Small intestine (tissue), 7 donors: Measurements from ENCODE around the gene GSE1. TPM values are rescaled to one million over a fixed set of nuclear protein-coding genes. Genes with fewer than 3 reads are reported as not detected.
A peak's percentile ranks its signal among the peaks of the same experiment; 100 is the strongest.

Source experiments
- DNase-seq, 2 donors: peaks; one replicate each; pipeline versions ENCODE4 v3.0.0 to v3.0.0-alpha.2; 2013
- FAIRE-seq: peaks from 2 replicates; lab custom pipeline; 2012; peaks lifted over from hg19 to GRCh38; lab: Jason Lieb, UNC
- H3K27ac ChIP-seq, 3 donors: one replicate each; pipeline ENCODE4 v1.5.1; 2013; ENCODE audit warnings: low read length in 2 of 3, mild to moderate bottlenecking in 2 of 3, control low read depth in 1 of 3, inconsistent platforms in 1 of 3, low read depth in 1 of 3, moderate library complexity in 1 of 3
- H3K27me3 ChIP-seq, 3 donors: one replicate each; pipeline ENCODE4 v1.6.1; 2013; ENCODE audit warnings: low read length in 3 of 3, inconsistent platforms in 1 of 3; ENCODE audit not compliant: control insufficient read depth in 3 of 3, insufficient read depth in 3 of 3
- H3K36me3 ChIP-seq, 3 donors: one replicate each; pipeline ENCODE4 v1.6.1; 2013; ENCODE audit warnings: low read length in 3 of 3, inconsistent platforms in 1 of 3, low read depth in 1 of 3, mild to moderate bottlenecking in 1 of 3, moderate library complexity in 1 of 3; ENCODE audit not compliant: control insufficient read depth in 3 of 3, insufficient read depth in 2 of 3
- H3K4me1 ChIP-seq, 3 donors: one replicate each; pipeline ENCODE4 v1.6.1; 2013; ENCODE audit warnings: low read length in 2 of 3, inconsistent platforms in 1 of 3, low read depth in 1 of 3, mild to moderate bottlenecking in 1 of 3, moderate library complexity in 1 of 3; ENCODE audit not compliant: control insufficient read depth in 3 of 3, insufficient read depth in 2 of 3
- H3K4me3 ChIP-seq, 3 donors: one replicate each; pipeline ENCODE4 v1.5.1; 2013; ENCODE audit warnings: low read length in 3 of 3, control low read depth in 1 of 3, inconsistent platforms in 1 of 3, low read depth in 1 of 3, mild to moderate bottlenecking in 1 of 3, moderate library complexity in 1 of 3
- H3K9me3 ChIP-seq, 2 donors: one replicate each; pipeline ENCODE4 v1.6.1; 2013; ENCODE audit warnings: low read depth in 1 of 2, low read length in 1 of 2; ENCODE audit not compliant: control insufficient read depth in 2 of 2, insufficient read depth in 1 of 2
- WGBS, 3 donors: extraction: QIAGEN DNeasy Blood & Tissue Kit; methylation state at CpG; one replicate each; pipeline ENCODE4 v1.1.7; 2013; 5-methylcytosine and 5-hydroxymethylcytosine counted together
- polyA plus RNA-seq, 4 donors: library from polyadenylated mRNA; stranded (reverse) in 3 of 4; unstranded in 1 of 4; fragments of 200-250 nt in 3 of 4; fragments of 120-200 nt in 1 of 4; gene quantifications; one replicate each; pipeline versions ENCODE4 v1.2.1 to v1.2.3, GENCODE V29; 2013
- donor health status: healthy with polysubstance abuse.
- donor health status: control.
- donor health status: control.
- donor health status: Bipolar disorder and iron deficiency.
- donor health status: healthy.

Gene GSE1
- polyA plus RNA-seq, 4 donors: 9.2 to 96.1 (median 17.7) TPM

DNA sequence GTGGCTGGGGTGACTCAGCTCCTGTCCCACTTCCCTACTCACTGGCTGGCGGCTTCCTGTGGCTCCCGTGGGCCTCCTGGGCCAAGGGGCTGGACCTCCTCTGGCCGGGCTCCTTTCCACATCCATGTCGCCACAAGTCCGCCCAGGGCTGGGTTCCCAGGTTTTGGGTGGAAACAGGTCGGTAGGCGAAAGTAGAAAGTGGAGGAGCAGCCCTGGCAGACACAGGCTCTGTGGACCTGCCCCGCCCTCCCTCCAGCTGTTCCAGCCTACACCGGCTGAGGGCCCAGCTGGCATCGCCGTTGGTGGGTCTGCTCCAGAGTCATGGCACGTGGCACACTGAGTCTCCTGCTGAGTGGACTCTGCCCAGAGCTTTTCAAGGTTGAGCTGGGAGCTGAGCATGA is 28.7 kb downstream of the GSE1 start:
- no peak overlapping the region for H3K27ac ChIP-seq

DNA sequence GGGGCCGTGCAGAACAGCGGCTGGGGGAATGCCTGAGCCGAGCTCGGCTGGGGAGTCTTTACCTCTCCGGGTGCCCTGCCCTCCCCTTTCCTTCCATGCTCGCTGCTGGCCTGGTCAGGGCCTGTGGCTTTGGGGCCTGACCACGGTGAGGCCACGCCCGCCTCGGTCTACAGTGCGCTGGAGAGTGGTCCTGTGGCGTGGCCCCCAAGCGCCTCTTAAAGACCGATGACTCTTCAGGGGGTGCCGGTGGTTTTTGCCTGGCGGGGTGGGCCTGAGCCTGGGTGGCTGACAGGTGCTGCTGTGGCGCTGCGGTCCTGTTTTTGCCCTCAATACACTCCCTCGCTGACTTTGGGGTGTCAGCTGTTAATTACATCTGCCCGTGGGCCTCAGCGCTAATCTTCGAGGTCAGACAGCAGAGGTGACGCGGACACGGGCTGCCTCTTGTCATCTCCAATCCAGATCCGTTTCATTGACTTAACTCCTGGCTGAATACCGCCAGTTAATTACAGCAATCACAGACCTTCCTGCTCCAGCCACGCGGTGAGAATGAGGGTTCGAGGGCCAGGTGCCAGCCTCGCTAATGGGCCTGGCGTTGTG is 29.7 kb downstream of the GSE1 start:
- 75 to 84% (median 78%) methylated on average over 31 to 32 of the region's 32 CpGs for WGBS, 3 donors
- FAIRE-seq: no peak
- H3K27me3 ChIP-seq: no peaks in the 10 kb centered on the region
- H3K4me1 ChIP-seq: peaks cover 4 to 14% (median 6%) of the 10 kb centered on the region in 3 donors
- H3K27ac ChIP-seq: no peak overlapping the region
- no peaks in the 10 kb centered on the region for H3K9me3 ChIP-seq
- peaks cover 0 to 93% (median 0%) of the 10 kb centered on the region in 3 donors for H3K36me3 ChIP-seq
- no peak overlapping the region for H3K4me3 ChIP-seq
- no peak for DNase-seq

More for the DNA sequence above, 28.7 kb downstream of the GSE1 start:
- H3K4me1 ChIP-seq: peaks cover 4 to 14% (median 6%) of the 10 kb centered on the region in 3 donors
- peaks cover 0 to 93% (median under 1%) of the 10 kb centered on the region in 3 donors for H3K36me3 ChIP-seq
- no peaks in the 10 kb centered on the region for H3K9me3 ChIP-seq
- WGBS, 3 donors: 19 to 64% (median 38%) methylated on average over 12 of the region's 12 CpGs
- DNase-seq (peak; percentile 37 to 90), FAIRE-seq (no peak)
- H3K27me3 ChIP-seq: no peaks in the 10 kb centered on the region
- no peak overlapping the region for H3K4me3 ChIP-seq

DNA sequence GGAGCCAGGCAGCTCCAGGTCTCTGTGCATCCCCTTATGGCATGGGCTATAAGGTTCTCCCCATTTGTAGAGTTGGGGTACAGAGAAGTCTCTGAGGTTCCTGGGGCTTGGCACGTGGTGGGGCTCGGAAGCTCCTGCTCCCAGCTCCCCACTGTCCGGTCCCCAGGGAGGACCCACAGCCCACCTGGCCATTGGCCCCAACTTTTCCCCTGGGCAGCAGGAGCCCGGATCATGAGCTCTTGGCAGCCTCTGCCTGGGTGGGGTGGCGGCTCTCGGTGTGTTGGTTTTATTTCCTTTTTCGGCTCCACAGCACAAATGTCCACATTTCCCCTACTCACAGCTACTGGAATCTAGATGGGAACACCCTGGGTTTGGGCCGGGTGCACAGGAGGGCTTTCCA is 30.5 kb downstream of the GSE1 start:
- Histone ChIP-seq H3K27ac (no peak overlapping the region), H3K4me1 (peaks cover 4 to 14% (median 6%) of the 10 kb centered on the region in 3 donors), H3K27me3 (no peaks in the 10 kb centered on the region), H3K4me3 (no peak overlapping the region), H3K9me3 (no peaks in the 10 kb centered on the region), H3K36me3 (peaks cover 0 to 95% (median 0%) of the 10 kb centered on the region in 3 donors)
- 57 to 65% (median 60%) methylated on average over 8 of the region's 8 CpGs for WGBS, 3 donors
- no peak for DNase-seq
- no peak for FAIRE-seq

DNA sequence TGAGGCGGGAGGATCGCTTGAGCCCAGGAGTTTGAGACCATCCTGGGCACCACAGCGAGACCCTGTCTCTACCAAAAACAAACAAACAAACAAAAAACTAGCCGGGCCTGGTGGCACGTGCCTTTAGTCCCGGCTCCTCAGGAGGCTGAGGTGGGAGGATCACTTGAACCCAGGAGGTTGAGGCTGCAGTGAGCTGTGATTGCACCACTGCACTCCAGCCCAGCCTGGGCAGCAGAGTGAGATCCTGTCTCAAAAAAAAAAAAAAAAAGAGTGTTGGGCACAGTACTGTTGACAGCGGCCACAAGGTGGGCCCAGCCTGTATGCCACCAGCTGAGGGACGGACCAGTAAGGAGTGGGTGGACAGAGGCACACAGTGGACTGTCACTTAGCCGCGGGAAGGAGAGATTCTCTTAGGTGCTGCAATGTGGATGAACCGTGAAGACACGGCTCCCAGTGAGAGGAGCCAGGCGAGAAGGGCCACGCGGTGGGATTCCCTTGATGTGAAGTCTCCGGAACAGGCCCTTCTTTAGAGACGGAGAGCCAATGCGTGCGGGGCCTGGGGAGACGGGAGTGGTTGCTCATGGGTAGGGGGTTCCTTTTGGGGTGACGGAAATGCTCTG is 31.1 kb downstream of the GSE1 start:
- Histone ChIP-seq H3K4me1 (peaks cover 4 to 14% (median 6%) of the 10 kb centered on the region in 3 donors), H3K27ac (no peak overlapping the region)
- 93% methylated on average over 21 of the region's 21 CpGs for WGBS, 3 donors

DNA sequence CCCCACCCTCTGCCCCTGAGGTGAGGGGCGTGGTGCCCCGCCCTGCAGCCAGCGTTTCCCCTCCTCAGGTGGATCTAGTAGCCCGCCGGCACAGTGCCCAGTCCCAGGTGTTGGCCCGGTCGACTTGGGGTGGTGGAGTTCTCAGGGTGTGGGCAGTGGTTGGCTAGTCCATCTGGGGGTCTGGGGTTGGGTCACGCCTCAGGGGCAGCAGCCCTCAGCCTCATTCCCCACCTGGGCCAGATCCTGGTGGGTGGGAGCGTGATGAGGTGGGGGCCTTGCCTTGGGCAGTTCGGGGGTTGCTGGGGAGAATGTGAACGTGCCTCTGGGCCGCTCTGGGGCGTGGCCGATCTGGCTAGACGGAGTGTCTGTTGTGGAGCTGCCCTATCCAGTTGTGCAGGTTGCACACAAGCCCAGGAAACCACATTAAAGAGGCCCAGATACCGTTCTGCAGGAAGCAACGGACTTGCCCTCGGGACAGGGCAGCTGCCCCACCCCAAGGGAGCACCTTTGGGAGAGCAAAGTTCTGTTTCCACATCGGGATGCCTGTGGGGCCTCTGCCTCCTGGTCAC is 32.0 kb downstream of the GSE1 start:
- WGBS, 3 donors: 31 to 61% (median 36%) methylated on average over 19 of the region's 19 CpGs
- H3K27ac ChIP-seq: peak overlapping the region in 1 of 3 donors; percentile 36
- peaks cover 4 to 20% (median 6%) of the 10 kb centered on the region in 3 donors for H3K4me1 ChIP-seq
- DNase-seq: peak; percentile 35 to 80
- no peaks in the 10 kb centered on the region for H3K27me3 ChIP-seq
- peaks cover 0 to 96% (median 4%) of the 10 kb centered on the region in 3 donors for H3K36me3 ChIP-seq
- no peak for FAIRE-seq
- H3K4me3 ChIP-seq: no peak overlapping the region
- no peaks in the 10 kb centered on the region for H3K9me3 ChIP-seq

More for the DNA sequence above, 31.1 kb downstream of the GSE1 start:
- DNase-seq (no peak), FAIRE-seq (no peak)
- H3K27me3 ChIP-seq: no peaks in the 10 kb centered on the region
- H3K36me3 ChIP-seq: peaks cover 0 to 96% (median 4%) of the 10 kb centered on the region in 3 donors
- H3K4me3 ChIP-seq: no peak overlapping the region
- no peaks in the 10 kb centered on the region for H3K9me3 ChIP-seq

DNA sequence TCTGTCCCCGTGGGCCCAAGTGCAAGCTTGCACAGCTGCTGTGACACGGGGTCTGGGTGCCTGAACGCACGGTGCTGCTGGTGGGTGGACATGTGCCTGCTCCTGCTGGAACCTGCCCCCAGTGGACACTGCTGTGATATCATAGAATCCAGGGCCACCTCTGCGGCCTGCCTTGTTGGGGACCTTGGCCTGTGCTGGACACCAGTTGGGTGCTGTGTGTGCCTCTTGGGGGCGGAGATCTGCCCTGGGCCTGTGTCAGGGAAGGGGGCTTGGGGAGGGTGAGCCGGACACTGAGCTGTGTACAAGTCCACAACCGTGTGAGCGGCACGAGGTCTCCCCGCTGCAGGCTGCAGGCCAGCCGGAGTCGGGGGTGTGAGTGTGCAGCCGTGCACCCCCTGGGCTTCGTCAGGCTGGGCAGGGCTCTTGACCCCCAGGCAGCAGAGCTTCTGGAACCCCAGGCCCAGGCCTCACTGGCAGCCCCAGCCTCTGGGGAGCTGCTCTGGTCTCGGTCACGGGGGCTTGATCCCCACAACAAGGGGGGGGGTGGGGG is 33.3 kb downstream of the GSE1 start:
- Histone ChIP-seq H3K9me3 (no peaks in the 10 kb centered on the region), H3K27me3 (no peaks in the 10 kb centered on the region), H3K4me3 (no peak overlapping the region), H3K27ac (no peak overlapping the region), H3K36me3 (peaks cover 0 to 94% (median 4%) of the 10 kb centered on the region in 3 donors), H3K4me1 (peaks cover 4 to 27% (median 10%) of the 10 kb centered on the region in 3 donors)
- FAIRE-seq (no peak), DNase-seq (no peak)
- 87 to 91% (median 88%) methylated on average over 12 to 17 of the region's 17 CpGs for WGBS, 3 donors

DNA sequence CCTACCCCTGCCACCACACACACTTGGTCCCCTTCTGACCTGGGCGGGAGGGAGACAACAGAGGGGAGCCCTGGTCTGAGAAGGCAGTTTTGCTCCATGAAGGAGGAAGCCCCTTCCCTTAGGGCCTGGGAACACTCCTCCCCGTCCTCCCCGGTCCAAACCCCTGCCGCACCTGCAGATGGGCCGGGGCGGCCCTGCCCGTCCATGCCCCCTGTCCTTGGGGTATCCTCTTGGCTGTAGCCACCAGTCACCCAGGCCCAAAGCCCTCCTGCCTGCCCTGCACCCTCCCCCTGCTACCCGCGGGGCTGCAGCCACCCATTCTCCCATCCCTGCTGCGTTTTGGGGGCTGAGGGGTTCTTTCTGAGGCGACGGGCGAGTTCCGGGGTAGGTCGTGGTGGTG is 33.9 kb downstream of the GSE1 start:
- FAIRE-seq: no peak
- WGBS, 3 donors: 94 to 96% (median 96%) methylated on average over 13 to 15 of the region's 15 CpGs
- no peaks in the 10 kb centered on the region for H3K27me3 ChIP-seq
- DNase-seq: no peak
- peaks cover 0 to 94% (median 4%) of the 10 kb centered on the region in 3 donors for H3K36me3 ChIP-seq
- no peak overlapping the region for H3K4me3 ChIP-seq
- no peak overlapping the region for H3K27ac ChIP-seq
- H3K9me3 ChIP-seq: no peaks in the 10 kb centered on the region
- H3K4me1 ChIP-seq: peaks cover 4 to 31% (median 12%) of the 10 kb centered on the region in 3 donors

DNA sequence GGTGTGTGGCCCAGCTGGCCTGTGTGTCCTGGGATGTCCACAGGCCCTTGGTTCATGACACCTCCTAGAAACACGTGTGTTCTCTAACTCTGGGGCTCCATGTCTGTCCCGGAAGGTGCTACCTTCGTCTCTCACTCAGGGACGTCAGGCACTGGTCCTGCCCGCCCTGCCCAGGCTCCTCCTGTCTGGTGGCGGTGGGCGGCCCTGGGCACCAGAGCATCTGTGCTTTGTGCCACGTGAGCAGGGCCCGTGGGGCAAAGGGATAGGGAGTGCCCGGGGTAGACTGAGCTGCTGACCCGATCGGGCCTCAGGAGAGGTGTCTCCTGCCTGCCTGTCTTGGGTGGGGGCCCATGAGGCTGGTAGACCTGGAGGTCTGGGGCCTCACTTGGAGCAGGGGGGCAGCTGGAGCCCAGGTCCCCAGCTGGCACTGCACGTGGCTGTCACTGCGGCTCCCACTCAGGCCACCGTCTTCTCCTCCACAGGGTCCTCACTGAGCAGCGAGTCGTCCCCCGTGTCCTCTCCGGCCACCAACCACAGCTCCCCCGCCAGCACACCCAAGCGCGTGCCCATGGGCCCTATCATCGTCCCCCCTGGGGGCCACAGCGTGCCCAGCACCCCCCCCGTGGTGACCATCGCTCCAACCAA is 35.1 kb downstream of the GSE1 start:
- H3K27me3 ChIP-seq: no peaks in the 10 kb centered on the region
- 77 to 90% (median 83%) methylated on average over 18 to 26 of the region's 26 CpGs for WGBS, 3 donors
- no peak for DNase-seq
- peaks cover 0 to 92% (median 4%) of the 10 kb centered on the region in 3 donors for H3K36me3 ChIP-seq
- H3K4me3 ChIP-seq: no peak overlapping the region
- no peaks in the 10 kb centered on the region for H3K9me3 ChIP-seq
- H3K27ac ChIP-seq: no peak overlapping the region
- no peak for FAIRE-seq
- peaks cover 4 to 37% (median 12%) of the 10 kb centered on the region in 3 donors for H3K4me1 ChIP-seq
